Tibial nerve (tissue), 4 donors: ENCODE results near the gene BATF. TPM values are rescaled to one million over a fixed set of nuclear protein-coding genes. Genes with fewer than 3 reads are reported as not detected.

ENCODE experiments used
- DNase-seq, 2 donors: peaks; one replicate each; pipeline ENCODE4 v3.0.0-alpha.2; 2019; ENCODE audit warnings: low spot score in 2 of 2
- H3K27ac ChIP-seq, 4 donors: fragments of 200-600 bp; sonication (generic) in 3 of 4; one replicate each; pipeline ENCODE4 v1.5.1; 2017 to 2019; ENCODE audit warnings: mild to moderate bottlenecking in 1 of 4
- H3K27me3 ChIP-seq, 2 donors: fragments of 200-600 bp; sonication (generic) in 1 of 2; one replicate each; pipeline versions ENCODE4 v1.5.1 to v1.6.0; 2017 to 2019
- H3K36me3 ChIP-seq, 3 donors: fragments of 200-600 bp; sonication (generic); one replicate each; pipeline ENCODE4 v1.5.1; 2018 to 2019
- H3K4me1 ChIP-seq, 4 donors: fragments of 200-600 bp; sonication (generic) in 3 of 4; one replicate each; pipeline ENCODE4 v1.5.1; 2017 to 2019
- H3K4me3 ChIP-seq, 4 donors: fragments of 200-600 bp; sonication (generic) in 3 of 4; one replicate each; pipeline ENCODE4 v1.5.1; 2017 to 2019; ENCODE audit warnings: mild to moderate bottlenecking in 1 of 4, moderate library complexity in 1 of 4
- H3K9me3 ChIP-seq, 4 donors: fragments of 200-600 bp; sonication (generic) in 3 of 4; one replicate each; pipeline ENCODE4 v1.5.1; 2017 to 2019
- CTCF ChIP-seq, 5 experiments: fragments of 200-600 bp in 3 of 5; fragments of 450-650 bp in 2 of 5; sonication (generic) in 3 of 5; IDR thresholded peaks; one replicate each; pipeline ENCODE4 v1.5.1; 2016 to 2019; ENCODE audit warnings: antibody characterized with exemption in 5 of 5, mild to moderate bottlenecking in 3 of 5, moderate library complexity in 2 of 5
- EP300 ChIP-seq, 2 donors: sonication (generic); formaldehyde crosslinking; IDR thresholded peaks; one replicate each; pipeline ENCODE4 v1.6.1; 2017; ENCODE audit warnings: antibody characterized with exemption in 2 of 2, mild to moderate bottlenecking in 1 of 2
- POLR2A ChIP-seq, 2 donors: fragments of 450-650 bp; IDR thresholded peaks; one replicate each; pipeline ENCODE4 v1.6.1; 2017; ENCODE audit warnings: antibody characterized with exemption in 2 of 2, mild to moderate bottlenecking in 2 of 2, moderate library complexity in 2 of 2
- WGBS, 2 donors: methylation state at CpG; one replicate each; pipeline ENCODE4 v1.1.5; 2018; 5-methylcytosine and 5-hydroxymethylcytosine counted together
- total RNA-seq, 4 donors: library from RNA; depleted of rRNA; stranded (reverse); fragments of >200 nt; gene quantifications; one replicate each; pipeline ENCODE4 v1.1.0, GENCODE V29; 2016

The BATF gene
- total RNA-seq, 4 donors from 2014 or later = 3.8 to 11.1 (median 6.3) TPM; not detected in 1

- no peak overlapping the region for H3K27ac ChIP-seq
- WGBS, 2 donors = 62 to 65% methylated on average over 5 of the region's 5 CpGs
Measured at GRCh38 chr14:75495882-75496281, 26.4 kb upstream of the BATF start.

GRCh38 chr14:75496755-75497154 is 25.5 kb upstream of the BATF start:
- no peak for TF ChIP-seq EP300 (IDR thresholded peaks at IDR 0.05)
- no peak for TF ChIP-seq POLR2A (IDR thresholded peaks at IDR 0.05)
- TF ChIP-seq CTCF (IDR thresholded peaks at IDR 0.05) = no peak
- no peak overlapping the region for H3K4me3 ChIP-seq
- H3K27me3 ChIP-seq = no peaks in the 10 kb centered on the region
- no peaks in the 10 kb centered on the region for H3K9me3 ChIP-seq
- no peaks in the 10 kb centered on the region for H3K4me1 ChIP-seq
- H3K36me3 ChIP-seq = no peaks in the 10 kb centered on the region
- no peak overlapping the region for H3K27ac ChIP-seq
- WGBS, 2 donors = 78 to 87% methylated on average over 4 of the region's 4 CpGs
- DNase-seq = no peak

More at GRCh38 chr14:75495882-75496281, 26.4 kb upstream of the BATF start:
- Histone ChIP-seq H3K4me3 (no peak overlapping the region), H3K27me3 (no peaks in the 10 kb centered on the region), H3K4me1 (no peaks in the 10 kb centered on the region), H3K9me3 (no peaks in the 10 kb centered on the region), H3K36me3 (no peaks in the 10 kb centered on the region)
- DNase-seq = no peak
- no peak for TF ChIP-seq CTCF (IDR thresholded peaks at IDR 0.05)
- no peak for TF ChIP-seq POLR2A (IDR thresholded peaks at IDR 0.05)
- no peak for TF ChIP-seq EP300 (IDR thresholded peaks at IDR 0.05)

GRCh38 chr14:75497191-75497590 is 25.1 kb upstream of the BATF start:
- H3K27ac ChIP-seq = no peak overlapping the region
- DNase-seq = no peak
- no peaks in the 10 kb centered on the region for H3K36me3 ChIP-seq
- H3K9me3 ChIP-seq = no peaks in the 10 kb centered on the region
- no peaks in the 10 kb centered on the region for H3K27me3 ChIP-seq
- no peak for TF ChIP-seq CTCF (IDR thresholded peaks at IDR 0.05)
- no peak for TF ChIP-seq POLR2A (IDR thresholded peaks at IDR 0.05)
- TF ChIP-seq EP300 (IDR thresholded peaks at IDR 0.05) = no peak
- H3K4me3 ChIP-seq = no peak overlapping the region
- WGBS, 2 donors = 82 to 86% methylated on average over 4 of the region's 4 CpGs
- H3K4me1 ChIP-seq = no peaks in the 10 kb centered on the region

GRCh38 chr14:75497701-75498100 is 24.6 kb upstream of the BATF start:
- Histone ChIP-seq H3K27me3 (no peaks in the 10 kb centered on the region), H3K36me3 (no peaks in the 10 kb centered on the region), H3K27ac (no peak overlapping the region), H3K4me1 (no peaks in the 10 kb centered on the region), H3K4me3 (no peak overlapping the region), H3K9me3 (no peaks in the 10 kb centered on the region)
- no peak for DNase-seq
- TF ChIP-seq POLR2A (IDR thresholded peaks at IDR 0.05) (no peak), CTCF (IDR thresholded peaks at IDR 0.05) (no peak), EP300 (IDR thresholded peaks at IDR 0.05) (no peak)
- 95 to 97% methylated on average over 11 of the region's 11 CpGs for WGBS, 2 donors

GRCh38 chr14:75499084-75499875 is 23.0 kb upstream of the BATF start:
- Histone ChIP-seq H3K27ac (no peak overlapping the region), H3K36me3 (no peaks in the 10 kb centered on the region), H3K27me3 (no peaks in the 10 kb centered on the region), H3K9me3 (no peaks in the 10 kb centered on the region), H3K4me3 (no peak overlapping the region), H3K4me1 (no peaks in the 10 kb centered on the region)
- TF ChIP-seq CTCF (IDR thresholded peaks at IDR 0.05) (no peak), EP300 (IDR thresholded peaks at IDR 0.05) (no peak), POLR2A (IDR thresholded peaks at IDR 0.05) (no peak)
- 76 to 88% methylated on average over 16 of the region's 16 CpGs for WGBS, 2 donors
- DNase-seq = no peak
